SHP77 (cell line): Measurements from ENCODE around the gene SARDH.

Experiments used
- DNase-seq, 2 experiments: peaks; one replicate each; lab custom pipeline; 2025; lab: John Stamatoyannopoulos, UW

Gene SARDH

DNA sequence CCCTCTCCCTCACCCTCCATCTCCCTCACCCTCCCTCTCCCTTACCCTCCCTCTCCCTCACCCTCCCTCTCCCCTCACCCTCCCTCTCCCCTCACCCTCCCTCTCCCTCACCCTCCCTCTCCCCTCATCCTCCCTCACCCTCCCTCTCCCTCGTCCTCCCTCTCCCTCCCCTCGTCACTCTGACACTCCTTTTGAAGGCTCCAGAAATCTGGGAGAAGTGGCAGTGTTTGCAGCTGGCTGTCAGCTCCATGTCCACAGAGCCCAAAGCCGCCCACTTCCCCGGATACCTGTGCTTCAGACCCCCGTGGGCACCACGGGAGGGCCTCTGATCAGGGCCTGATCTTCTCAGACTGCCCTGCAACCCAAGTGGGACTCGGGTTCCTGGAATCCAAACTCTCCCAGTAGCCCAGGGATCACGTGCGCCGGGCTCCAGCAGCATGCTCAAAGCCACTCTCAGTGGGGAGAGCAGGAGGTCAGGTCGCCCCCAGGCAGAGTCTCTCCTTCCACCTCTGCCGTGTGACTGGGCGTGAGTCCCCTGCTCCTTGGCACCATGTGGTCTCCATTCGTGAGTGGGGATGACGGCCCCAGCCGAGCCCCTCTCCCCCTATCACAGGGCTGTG lies 68.9 kb downstream of the SARDH start:
- DNase-seq = no peak

DNA sequence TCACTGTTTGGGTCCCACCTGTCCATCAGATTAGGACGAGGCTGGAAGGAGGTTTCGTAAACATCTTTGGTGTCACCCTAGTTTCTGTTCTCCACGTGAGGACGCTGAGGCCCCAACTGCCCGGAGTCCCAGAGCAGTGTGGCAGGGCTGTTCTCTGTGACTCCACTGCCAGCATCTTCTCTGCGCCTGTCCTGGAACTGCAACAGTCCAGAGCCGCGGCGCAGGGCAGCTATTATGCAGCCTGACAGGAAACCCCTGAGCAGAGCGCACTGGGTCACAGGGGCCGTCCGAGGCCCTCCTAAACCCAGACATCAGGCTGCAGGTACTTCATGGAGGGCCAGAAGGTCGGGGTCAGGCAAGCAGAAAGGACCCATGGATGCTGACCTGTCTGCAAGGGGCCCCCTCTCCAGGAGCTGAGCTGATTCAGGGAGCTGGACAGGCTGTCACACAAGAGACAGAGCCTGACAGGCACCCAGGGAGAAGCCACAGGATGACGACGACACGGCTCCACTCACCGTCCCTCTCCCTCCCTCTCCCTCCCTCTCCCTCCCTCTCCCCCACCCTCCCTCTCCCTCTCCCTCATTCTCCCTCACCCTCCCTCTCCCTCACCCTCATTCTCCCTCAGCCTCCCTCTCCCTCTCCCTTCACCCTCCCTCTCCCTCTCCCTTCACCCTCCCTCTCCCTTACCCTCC lies 70.2 kb downstream of the SARDH start:
- no peak for DNase-seq

DNA sequence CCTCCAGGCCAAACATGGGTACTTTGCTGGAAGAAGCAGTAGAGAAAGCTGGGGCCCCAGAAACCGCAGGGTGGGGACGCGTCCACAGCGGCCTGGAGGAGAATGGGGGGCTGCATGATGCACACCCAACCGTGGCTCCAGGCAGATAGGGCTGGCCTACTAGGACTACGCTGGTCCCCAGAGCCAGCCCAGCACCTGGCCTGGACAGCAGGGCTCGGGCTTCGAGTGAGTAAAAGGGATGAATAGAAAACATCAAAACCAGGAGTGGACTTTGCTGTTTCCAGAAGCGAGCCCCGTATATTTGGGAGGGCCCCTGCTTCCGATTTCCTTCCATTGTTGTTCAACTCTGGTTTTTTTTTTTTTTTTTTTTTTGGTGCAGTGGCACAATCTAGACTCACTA lies 71.3 kb downstream of the SARDH start:
- no peak for DNase-seq

DNA sequence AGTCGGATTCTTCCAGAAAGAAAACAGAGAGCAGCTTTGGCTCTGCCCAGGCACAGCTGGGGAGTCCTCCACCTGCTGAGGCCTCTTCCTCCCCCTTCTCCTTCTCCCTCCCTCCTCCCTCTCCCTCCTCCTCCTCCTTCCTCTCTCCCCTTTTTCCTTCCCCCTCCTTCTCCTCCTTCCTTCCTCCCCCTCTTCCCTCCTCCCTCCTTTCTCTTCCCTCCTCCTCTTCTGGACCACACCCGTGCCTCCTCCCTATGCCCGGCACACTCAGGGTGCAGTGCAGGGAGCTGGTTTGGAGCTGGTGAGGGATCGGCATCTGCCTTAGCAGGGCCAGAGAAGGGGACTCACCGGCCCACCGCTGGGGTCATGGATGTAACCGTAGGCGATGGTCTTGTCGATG lies 71.8 kb downstream of the SARDH start:
- DNase-seq = no peak

DNA sequence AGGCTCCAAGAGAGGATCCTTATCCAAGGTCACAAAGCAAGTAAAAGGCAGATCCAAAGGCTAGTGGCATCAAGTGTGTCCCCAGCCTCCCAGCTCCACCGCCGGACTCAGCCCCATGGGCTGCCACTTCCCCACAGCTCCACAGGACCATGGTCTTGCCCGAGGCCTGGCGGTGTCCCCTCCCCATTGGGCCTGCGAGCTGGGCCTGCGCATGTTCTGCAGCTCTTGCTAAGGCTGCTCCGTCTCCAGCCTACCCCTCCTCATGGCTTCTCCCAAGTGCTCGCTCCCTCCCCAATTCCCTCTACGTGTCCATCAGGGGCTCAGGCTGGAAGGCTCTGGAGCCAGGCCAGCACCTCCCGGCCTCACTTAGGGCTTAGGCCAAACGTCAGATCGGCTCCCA lies 72.6 kb downstream of the SARDH start:
- DNase-seq = no peak

DNA sequence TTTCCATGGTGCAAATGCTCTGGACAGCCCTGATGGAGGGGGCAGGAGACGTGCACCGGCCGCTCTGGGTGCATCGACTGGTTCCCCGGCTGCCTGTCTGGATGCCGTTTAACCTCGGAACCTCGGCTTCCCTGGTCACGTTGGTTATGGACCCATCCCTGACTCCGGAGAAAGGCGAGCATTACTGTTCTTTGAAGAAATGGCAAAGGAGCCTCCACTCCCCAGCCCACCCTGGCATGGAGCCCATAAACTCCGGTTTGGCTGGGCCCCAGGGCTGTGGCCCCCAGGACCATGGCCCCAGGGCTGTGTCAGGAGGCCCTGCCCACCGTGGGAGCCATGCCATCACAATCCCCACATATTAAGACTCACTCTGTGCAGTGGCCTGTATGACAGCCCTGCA lies 73.1 kb downstream of the SARDH start:
- no peak for DNase-seq

DNA sequence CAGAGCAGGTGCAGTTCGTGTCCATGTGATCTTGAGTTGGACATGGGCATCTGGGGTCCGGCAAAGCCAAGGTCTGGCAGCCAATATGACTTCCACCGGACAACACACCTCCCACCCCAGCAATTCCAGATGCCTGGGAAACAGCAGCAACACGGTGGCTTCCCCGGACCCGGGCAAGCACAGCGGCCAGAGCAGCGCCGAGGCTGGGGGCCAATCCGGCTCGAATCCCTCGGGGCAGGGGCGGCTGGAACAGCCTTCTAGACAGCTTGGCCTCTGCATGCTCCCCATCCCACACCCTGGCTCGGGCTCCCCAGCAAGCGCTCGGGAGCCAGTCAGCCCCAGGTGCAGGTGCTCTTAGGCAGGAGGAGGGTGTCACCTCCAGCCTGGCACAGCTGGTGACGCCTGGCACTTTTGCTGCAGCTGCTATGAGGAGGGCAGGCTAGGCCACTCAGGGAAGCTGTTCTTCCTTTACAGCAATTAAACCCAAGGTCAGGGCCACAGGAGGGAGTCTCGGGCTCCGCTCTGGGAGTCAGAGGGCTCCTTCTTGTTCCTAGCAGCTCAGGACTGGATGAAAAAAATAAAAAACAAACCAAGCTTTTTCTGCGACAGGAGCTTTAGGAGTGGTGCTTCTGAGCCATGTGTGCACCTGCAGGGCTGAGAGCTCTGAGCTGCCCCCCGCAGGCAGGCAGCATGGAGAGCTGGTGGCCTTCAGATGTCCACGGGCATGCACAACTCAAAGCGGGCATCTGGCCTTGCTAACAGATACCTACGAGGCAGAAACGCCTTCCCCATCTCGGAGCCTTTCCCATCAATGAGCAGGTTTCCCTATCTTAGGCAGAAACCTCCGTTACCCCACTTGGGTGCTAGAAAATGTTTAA lies 73.7 kb downstream of the SARDH start:
- peak; percentile 50 to 70 for DNase-seq

DNA sequence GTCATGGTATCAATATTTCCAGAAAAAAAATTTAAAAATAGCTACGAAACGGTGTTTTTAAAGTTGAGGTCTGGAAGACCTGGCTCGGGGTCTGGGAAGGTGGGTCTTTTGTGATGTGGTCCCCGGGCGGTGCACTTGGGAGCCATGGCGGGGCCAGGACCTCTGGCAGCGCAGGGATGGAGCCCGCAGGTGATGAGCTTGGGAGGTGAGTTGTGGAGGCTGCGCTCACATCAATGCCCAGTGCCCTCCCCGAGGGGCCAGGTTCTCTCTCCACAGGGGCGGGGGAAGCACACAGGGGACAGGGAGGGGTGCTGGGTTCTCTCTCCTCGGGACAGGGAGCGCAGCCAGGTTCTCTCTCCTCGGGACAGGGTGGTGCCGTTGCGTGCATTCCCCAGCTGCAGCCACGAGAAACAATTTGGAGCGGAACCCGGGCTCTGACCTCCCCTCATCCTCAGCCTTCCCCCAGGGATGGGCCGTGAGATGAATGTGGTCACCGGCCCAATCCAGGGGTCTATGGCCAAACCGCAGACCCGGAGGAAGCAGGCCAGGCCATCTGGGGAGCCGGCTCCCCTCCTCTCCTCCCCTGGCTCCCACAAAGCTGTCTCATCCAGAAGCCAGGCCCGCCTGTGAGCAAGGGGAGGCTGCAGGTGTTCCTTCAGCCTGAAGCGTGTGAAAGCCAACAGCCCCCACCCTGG lies 76.2 kb downstream of the SARDH start:
- no peak for DNase-seq

DNA sequence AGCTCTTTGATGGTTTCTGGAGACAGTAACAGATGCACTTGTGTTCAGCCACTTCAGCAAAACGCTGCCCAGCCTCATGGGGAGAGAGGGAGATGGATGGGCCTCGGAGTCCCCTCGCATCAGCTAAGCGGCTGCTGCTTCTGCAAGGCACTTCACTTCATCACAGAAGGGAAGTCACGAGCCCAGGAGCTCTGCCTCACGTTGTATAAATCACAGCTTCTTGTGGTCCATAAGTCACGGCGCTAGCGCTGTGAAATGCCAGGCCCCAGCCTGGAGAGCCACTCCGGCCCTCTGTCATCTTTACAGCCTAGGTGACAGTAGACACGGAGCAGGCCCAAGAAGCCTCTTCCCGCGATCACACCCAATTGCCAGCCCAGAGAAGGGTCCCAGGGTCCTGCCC lies 78.6 kb downstream of the SARDH start:
- DNase-seq = no peak

DNA sequence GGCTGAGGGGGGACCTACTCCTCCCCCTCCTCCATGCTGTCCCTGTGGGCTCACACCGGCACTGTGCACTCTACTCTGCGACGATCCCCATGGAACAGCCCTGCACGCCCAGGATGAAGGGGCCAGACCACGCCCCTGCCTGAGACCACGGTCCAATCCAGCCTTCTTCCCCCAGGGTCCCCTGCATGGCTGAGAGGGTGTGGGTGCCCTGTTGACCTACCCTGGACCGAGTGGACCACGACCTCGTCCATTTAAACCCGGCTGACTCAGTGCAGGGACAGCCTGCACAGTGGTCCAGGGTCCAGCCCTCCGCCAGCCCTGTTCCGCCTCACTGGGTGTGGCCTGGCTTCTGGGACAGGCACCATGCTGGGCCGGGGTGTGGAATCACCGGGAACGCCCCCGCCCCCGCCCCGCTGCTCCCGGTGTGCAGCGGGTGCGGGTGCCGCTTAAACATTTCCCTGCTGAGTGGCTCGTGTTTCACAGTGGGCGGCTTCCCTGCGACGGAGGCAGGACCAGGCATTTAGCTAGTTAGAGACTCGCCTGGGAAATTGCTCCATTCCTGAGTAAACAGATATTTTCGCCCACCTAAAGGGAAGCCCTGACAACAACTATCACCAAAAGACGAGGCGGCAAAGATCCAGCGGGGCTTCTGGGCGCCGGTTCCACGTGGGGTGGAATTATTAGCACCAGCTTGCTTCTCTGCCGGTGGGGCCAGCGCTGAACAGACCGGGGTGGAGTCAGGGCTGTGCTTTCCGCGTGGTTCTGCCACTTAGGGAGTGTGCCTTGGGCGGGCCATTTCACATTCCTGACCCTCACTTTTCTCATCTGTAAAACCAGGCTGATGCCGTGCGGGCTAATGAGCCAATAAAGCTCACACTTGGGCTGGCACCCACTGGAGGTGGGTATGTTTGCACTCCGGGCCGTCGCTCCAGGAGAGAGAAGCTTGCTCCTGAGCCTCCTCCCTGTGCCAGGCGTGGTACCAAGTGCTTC lies 79.4 kb downstream of the SARDH start:
- DNase-seq = no peak

DNA sequence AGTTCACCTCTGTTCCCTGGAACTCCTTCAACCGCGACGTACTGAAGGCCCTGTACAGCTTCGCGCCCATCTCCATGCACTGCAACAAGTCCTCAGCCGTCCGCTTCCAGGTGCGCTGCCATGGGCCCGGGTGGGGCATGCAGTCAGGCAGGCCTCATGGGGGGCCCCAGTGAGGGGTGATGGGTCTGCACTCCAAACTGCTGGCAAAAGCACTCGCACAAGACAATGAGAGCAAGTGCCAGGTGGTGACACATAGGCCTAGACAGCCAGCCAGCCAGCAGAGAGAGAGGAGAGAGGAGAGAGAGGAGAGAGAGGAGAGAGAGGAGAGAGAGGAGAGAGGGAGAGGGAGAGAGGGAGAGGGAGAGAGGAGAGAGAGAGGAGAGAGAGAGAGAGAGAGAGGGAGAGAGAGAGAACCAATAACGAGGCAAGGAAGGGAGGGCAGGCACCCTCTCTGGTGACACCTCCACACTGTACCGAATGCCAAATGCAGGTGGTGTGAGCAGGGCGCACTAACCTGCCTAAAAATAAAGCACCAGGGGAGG lies 81.0 kb downstream of the SARDH start:
- DNase-seq = peak; percentile 15 to 44

DNA sequence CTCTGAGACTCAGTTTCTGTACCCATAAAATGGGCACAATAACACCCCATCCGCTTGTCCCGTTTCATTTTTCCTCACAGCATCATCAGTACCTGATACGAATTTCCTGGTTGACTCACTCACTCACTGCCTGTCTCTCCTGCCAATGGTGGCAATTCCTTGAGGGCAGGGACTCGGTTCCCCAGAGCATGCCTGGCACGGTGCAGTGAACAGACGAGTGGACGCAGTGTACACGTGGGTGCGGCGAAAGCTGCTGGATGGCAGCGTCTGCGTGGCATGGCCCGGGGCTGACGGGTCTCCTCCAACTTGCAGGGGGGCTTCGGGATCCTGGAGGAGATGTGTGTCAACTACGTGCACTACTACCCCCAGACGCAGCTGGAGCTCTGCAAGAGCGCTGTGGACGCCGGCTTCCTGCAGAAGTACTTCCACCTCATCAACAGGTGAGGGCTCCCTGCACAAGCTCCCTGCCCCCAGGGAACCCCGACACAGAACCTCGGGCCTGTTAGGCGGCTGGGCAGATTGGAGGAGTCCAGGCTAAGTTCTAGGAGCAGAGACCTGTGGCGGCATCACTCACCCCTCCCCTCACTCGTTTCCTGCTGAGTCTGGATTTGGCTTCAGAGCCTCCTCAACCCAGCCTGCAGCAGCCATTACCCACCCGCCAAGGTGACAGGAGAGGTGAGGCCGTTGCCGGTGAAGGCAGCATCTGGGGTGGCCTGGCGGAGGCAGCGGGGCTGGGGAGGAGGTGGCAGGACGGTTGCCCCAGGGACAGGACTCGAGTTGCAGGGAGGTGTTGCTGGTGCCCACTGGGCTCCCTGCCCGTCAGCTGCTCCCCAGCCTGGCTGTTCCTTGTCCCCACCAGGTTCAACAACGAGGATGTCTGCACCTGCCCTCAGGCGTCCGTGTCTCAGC lies 81.7 kb downstream of the SARDH start:
- DNase-seq = peak in 1 of 2 experiments; percentile 41

DNA sequence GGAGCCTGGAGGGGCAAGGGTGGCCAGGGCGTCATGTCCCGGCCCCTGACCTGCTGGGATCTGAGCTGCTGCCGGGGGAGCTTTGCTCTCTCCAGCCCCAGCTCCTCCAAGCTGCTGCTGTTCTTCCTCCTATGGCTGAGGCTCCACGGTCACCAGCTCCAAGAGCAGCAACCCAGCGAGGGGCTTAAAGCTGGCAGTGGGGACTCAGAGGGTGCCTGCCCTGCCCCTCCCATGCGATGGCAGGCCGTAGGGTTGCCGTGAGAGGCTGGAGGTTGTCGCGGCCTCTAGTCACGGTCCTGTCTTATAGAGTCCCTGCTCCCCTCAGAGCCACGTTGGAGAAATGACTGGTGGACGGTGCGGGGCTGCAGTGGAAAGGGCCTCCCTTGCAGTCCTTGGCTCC lies 82.5 kb downstream of the SARDH start:
- no peak for DNase-seq

DNA sequence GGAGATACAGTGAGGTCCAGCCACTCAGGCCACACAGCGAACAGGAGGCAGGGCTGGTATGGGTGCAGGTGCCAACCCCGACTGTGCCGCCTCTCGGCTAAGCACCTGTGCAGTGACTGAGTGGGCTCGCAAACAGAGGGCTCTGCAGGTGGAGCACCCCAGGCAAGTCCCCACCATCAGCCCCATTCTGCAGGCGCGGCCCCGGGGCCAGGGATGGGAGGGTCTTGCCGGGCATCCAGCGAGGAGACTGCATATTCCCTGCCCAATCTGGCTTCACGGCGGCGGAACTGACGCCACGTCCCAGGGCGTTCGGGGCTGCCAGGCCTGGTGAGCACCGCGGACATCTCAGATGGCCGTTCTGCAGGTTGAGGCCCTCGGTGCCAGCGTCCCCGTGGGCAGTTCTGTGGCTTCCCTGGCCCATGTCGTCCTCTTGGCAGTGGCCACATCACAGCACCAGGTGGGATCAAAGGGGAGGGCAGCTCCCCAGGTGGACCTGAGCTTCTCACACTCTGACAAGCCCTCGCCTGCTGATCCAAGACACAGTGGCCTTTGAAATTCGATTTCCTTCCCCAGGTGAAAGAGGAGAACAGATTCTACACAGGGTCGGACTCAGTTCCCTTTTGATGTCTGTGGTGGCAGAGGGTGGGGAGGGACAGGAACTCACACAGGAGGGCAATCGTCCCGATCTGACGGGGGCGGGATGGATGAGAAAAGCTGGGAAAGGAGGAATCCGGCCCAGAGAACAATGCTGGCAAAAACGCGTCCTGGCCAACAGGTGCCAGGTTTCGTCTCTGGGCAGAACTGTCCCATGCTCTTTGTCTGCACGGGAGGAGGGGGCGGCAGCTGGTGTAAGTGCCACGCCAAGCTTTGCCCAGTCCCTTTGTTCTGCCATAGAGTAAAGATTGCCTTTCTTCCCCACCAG lies 83.2 kb downstream of the SARDH start:
- no peak for DNase-seq

DNA sequence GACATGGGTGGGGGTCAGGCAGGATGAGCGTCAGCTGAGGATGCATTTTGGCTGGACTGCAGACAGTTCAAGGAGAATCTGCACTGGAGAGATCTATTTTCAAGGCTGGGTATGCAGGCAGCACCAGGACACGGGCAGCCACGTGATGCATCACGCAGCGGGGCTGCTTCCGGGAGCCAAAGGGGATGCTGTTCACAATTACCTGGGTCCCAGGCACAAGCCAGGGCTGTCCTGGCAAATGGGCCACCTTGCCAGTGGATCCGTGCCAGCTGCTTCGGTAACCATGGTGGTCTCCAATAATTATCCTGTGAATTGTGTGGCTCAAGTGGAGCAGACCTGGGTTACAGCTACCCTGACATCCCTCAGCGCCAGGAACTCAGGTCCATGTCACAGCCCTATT lies 84.5 kb downstream of the SARDH start:
- no peak for DNase-seq

DNA sequence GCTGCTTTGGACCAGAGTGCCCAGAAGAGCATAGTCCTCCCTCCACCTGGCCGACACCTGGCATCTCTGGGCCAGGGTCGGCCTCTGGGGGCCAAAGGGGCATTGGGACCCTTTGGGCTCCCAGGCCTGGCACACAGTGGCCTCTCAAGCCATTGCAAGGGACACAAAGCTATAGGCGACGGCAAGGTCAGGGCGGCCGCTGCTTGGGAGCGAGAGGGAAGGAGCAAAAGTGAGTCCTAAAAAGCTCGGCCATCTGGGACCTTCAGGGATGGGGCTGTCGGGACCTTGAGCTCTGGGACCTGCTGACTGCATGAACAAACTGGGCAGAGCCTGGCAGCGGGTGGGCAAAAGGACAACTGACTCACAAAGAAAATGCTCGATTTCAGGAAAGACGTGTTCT lies 88.1 kb downstream of the SARDH start:
- no peak for DNase-seq

DNA sequence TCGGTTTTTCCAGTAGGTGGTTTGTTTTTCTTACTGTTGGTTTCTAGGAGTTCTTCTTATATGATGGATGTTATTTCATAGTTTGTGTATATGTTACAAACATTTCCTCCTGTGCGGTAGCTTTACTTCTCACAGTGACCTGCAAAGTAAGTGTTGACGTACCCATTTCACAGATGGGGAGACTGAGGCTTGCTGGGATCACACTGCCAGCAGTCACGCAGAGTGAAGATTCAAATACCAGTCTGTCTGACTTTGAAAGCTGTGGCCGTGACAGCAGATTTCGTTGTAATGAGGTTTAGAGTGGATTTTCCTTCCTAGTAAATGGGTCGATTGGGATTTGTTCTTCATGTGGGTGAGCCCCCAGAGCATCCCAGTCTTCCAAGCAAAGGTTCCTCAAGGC lies 89.0 kb downstream of the SARDH start:
- DNase-seq = no peak

DNA sequence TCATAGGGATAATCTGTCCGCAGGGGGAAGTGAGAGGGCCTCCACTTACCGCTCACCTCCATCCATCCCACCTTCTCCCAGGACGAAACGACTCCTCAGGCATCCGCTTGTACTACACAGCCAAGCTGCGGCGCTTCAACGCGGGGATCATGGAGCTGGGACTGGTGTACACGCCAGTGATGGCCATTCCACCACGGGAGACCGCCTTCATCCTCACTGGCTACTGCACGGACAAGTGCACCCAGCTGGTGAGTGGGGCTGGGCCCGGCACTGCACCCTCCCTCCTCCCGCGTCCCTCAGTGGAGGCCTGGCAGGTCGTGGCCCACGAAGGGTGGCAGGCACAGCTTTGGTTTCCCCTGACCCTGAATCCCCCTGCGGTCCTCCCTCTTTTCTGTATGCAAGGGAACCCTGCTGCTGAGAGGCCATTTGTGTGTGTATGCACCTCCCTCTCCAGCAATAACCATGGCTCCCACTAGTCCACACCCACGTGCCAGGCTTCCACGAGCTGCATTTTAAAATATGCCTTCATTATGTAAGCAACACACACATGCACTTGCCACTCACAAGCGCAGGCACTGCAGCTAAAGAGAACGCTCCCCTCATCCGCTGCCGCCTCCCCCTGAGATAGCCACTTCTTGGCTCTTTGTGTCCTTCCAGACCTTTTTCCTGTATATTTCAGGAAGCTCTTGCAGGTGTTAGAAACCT lies 90.2 kb downstream of the SARDH start:
- DNase-seq = no peak
